Measurements from ENCODE around the gene MTMR4.

The MTMR4 gene

GRCh38 chr17:58491510-58492045, 22.9 kb downstream of the MTMR4 start:
- peaks cover 73% of the 10 kb centered on the region for H3K36me3 ChIP-seq (ENCODE audit: control insufficient read depth, low read length)
- H3K9me2 ChIP-seq (replicated peaks; ENCODE audit: control insufficient read depth, low read length) = no peaks in the 10 kb centered on the region
- no peak for TF ChIP-seq EZH2phosphoT487 (IDR thresholded peaks at IDR 0.05; ENCODE audit: borderline replicate concordance, low read length)
- TF ChIP-seq CTCF (IDR thresholded peaks at IDR 0.05; ENCODE audit: low read depth, low read length, poor library complexity, severe bottlenecking) = no peak
- no peak overlapping the region for H3K4me2 ChIP-seq (ENCODE audit: low read length)
- H3K4me3 ChIP-seq (ENCODE audit: low read length) = no peak overlapping the region
- H4K20me1 ChIP-seq (ENCODE audit: control insufficient read depth, insufficient read depth, low read depth, low read length) = no peaks in the 10 kb centered on the region
- H3F3A ChIP-seq (ENCODE audit: control insufficient read depth, insufficient read depth) = no peaks in the 10 kb centered on the region
- H3K79me2 ChIP-seq (ENCODE audit: control insufficient read depth, low read length) = no peaks in the 10 kb centered on the region
- H3K4me1 ChIP-seq (ENCODE audit: control insufficient read depth, low read length) = no peaks in the 10 kb centered on the region
- H3K27me3 ChIP-seq (ENCODE audit: control insufficient read depth, low read length) = no peaks in the 10 kb centered on the region
- no peak overlapping the region for H3K27ac ChIP-seq (ENCODE audit: low read depth, low read length)
- no peaks in the 10 kb centered on the region for H3K9me3 ChIP-seq (ENCODE audit: control insufficient read depth, insufficient read depth, low read length)

GRCh38 chr17:58488428-58488890, 26.0 kb downstream of the MTMR4 start:
- Histone ChIP-seq H3K4me2 (ENCODE audit: low read length) (no peak overlapping the region), H3K27ac (ENCODE audit: low read depth, low read length) (no peak overlapping the region), H3K4me3 (ENCODE audit: low read length) (no peak overlapping the region)

GRCh38 chr17:58487589-58488427, 26.6 kb downstream of the MTMR4 start, which contains the start of gene HSF5:
Gene HSF5 (minus strand): TSS chr17:58488408. CDS start chr17:58488274, 134 bp downstream.
- Histone ChIP-seq H3K27me3 (ENCODE audit: control insufficient read depth, low read length) (no peaks in the 10 kb centered on the region), H3K9me3 (ENCODE audit: control insufficient read depth, insufficient read depth, low read length) (no peaks in the 10 kb centered on the region), H3K79me2 (ENCODE audit: control insufficient read depth, low read length) (no peaks in the 10 kb centered on the region), H3K27ac (ENCODE audit: low read depth, low read length) (no peak within 1 kb of the TSS), H3K4me2 (ENCODE audit: low read length) (no peak within 1 kb of the TSS), H3F3A (ENCODE audit: control insufficient read depth, insufficient read depth) (0 out of 2 replicates have a peak, but pooled peaks cover 4% of the 10 kb centered on the region), H3K4me3 (ENCODE audit: low read length) (no peak within 1 kb of the TSS), H3K36me3 (ENCODE audit: control insufficient read depth, low read length) (peaks cover 39% of the 10 kb centered on the region), H3K9me2 (replicated peaks; ENCODE audit: control insufficient read depth, low read length) (no peaks in the 10 kb centered on the region), H4K20me1 (ENCODE audit: control insufficient read depth, insufficient read depth, low read depth, low read length) (no peaks in the 10 kb centered on the region), H3K4me1 (ENCODE audit: control insufficient read depth, low read length) (no peaks in the 10 kb centered on the region)
- TF ChIP-seq CTCF (IDR thresholded peaks at IDR 0.05; ENCODE audit: low read depth, low read length, poor library complexity, severe bottlenecking) (no peak), EZH2phosphoT487 (IDR thresholded peaks at IDR 0.05; ENCODE audit: borderline replicate concordance, low read length) (no peak)

More at GRCh38 chr17:58488428-58488890, 26.0 kb downstream of the MTMR4 start:
- H3K4me1 ChIP-seq (ENCODE audit: control insufficient read depth, low read length) = no peaks in the 10 kb centered on the region
- TF ChIP-seq EZH2phosphoT487 (IDR thresholded peaks at IDR 0.05; ENCODE audit: borderline replicate concordance, low read length) = no peak
- TF ChIP-seq CTCF (IDR thresholded peaks at IDR 0.05; ENCODE audit: low read depth, low read length, poor library complexity, severe bottlenecking) = no peak
- no peaks in the 10 kb centered on the region for H3K9me2 ChIP-seq (replicated peaks; ENCODE audit: control insufficient read depth, low read length)
- H3K27me3 ChIP-seq (ENCODE audit: control insufficient read depth, low read length) = no peaks in the 10 kb centered on the region
- H3K36me3 ChIP-seq (ENCODE audit: control insufficient read depth, low read length) = peaks cover 45% of the 10 kb centered on the region
- no peaks in the 10 kb centered on the region for H4K20me1 ChIP-seq (ENCODE audit: control insufficient read depth, insufficient read depth, low read depth, low read length)
- 0 out of 2 replicates have a peak, but pooled peaks cover 4% of the 10 kb centered on the region for H3F3A ChIP-seq (ENCODE audit: control insufficient read depth, insufficient read depth)
- H3K9me3 ChIP-seq (ENCODE audit: control insufficient read depth, insufficient read depth, low read length) = no peaks in the 10 kb centered on the region
- H3K79me2 ChIP-seq (ENCODE audit: control insufficient read depth, low read length) = no peaks in the 10 kb centered on the region

Measured in DOHH2 (cell line).